ENCODE data around the gene SERPINA9.
"Not testable (repeated sequence)": the region's sequence is repeated elsewhere in the genome, so short reads cannot be mapped to it uniquely, and the experiment has no call there.

SERPINA9 gene

GRCh38 chr14:94485944-94486841, 10.2 kb upstream of the SERPINA9 start:
- DNase-seq, result peak; percentile 35

- no peak for DNase-seq
Observed at GRCh38 chr14:94484481-94484880, 8.5 kb upstream of the SERPINA9 start.

- no peak for DNase-seq
Observed at GRCh38 chr14:94483729-94484275, 7.8 kb upstream of the SERPINA9 start.

- DNase-seq, result no peak
Observed at GRCh38 chr14:94483071-94483451, 7.1 kb upstream of the SERPINA9 start.

GRCh38 chr14:94482132-94483070, 6.4 kb upstream of the SERPINA9 start:
- DNase-seq, result not testable (repeated sequence)

- no peak for DNase-seq
Observed at GRCh38 chr14:94481468-94482131, 5.6 kb upstream of the SERPINA9 start.

- no peak for DNase-seq
Observed at GRCh38 chr14:94480809-94481208, 4.8 kb upstream of the SERPINA9 start.

- DNase-seq, result no peak
Observed at GRCh38 chr14:94478420-94478819, 2.4 kb upstream of the SERPINA9 start.

- no peak for DNase-seq
Observed at GRCh38 chr14:94474581-94475031, 1.4 kb downstream of the SERPINA9 start.

- no peak for DNase-seq
Observed at GRCh38 chr14:94473666-94474410, 2.2 kb downstream of the SERPINA9 start.

GRCh38 chr14:94472842-94473241, 3.2 kb downstream of the SERPINA9 start:
- no peak for DNase-seq

- DNase-seq, result no peak
Observed at GRCh38 chr14:94471045-94471444, 5.0 kb downstream of the SERPINA9 start.

- DNase-seq, result no peak
Observed at GRCh38 chr14:94470311-94470710, 5.7 kb downstream of the SERPINA9 start.

- DNase-seq, result no peak
Observed at GRCh38 chr14:94469261-94469660, 6.7 kb downstream of the SERPINA9 start.

- DNase-seq, result no peak
Observed at GRCh38 chr14:94467728-94468520, 8.1 kb downstream of the SERPINA9 start.

GRCh38 chr14:94466706-94467370, 9.2 kb downstream of the SERPINA9 start:
- DNase-seq, result no peak

- no peak for DNase-seq
Observed at GRCh38 chr14:94465042-94465441, 11.0 kb downstream of the SERPINA9 start.

- DNase-seq, result no peak
Observed at GRCh38 chr14:94464290-94464689, 11.7 kb downstream of the SERPINA9 start.

- DNase-seq, result no peak
Observed at GRCh38 chr14:94462763-94463572, 13.0 kb downstream of the SERPINA9 start.

- no peak for DNase-seq
Observed at GRCh38 chr14:94462219-94462551, 13.8 kb downstream of the SERPINA9 start.

Measured in CD4-positive, alpha-beta T cell treated with Interleukin-12 subunit alpha and Interleukin-12 subunit beta, for 1 hour (primary cell).